ENCODE data around the gene LRPAP1.

The LRPAP1 gene

DNA sequence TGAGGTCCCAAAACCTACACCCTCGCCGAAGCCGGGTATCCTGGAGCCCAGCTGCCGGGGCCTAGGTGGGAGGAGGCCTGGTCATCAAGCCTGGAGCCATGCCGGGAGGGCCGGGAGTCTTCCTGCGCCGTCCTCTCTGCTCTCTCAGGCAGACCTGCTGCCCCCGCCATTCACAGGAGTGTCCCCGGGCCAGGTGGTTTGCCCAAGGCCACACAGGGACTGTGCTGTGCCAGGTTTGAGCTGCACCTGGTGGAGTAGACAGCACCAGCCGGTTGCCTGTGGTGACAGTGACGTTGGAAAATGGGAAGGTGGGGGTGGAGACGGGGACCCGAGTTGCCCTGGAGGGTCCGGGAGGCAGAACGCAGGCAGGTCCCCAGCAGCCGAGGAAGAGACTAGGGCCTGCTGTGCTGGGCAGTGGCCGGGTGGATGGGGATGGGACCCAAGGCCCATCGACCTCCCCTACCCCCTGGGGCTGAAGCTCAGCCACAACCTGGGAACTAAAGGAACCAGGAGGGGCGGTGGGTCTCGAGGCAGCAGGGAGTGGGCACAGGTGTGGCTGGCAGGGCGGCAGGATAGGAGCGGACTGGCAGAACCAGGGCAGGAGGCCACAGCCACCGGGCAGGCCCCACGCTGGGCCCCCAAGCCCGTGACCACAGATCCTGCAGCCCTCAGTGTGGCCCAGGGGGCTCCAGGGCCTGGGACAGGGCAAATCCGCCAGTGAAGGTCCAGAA is 59.6 kb downstream of the LRPAP1 start:
- no peak overlapping the region for H3K9ac ChIP-seq (ENCODE audit: low read depth, low read length)
- no peaks in the 10 kb centered on the region for H3K36me3 ChIP-seq (ENCODE audit: insufficient read depth, low read length)
- H3K27me3 ChIP-seq (ENCODE audit: insufficient read depth, low read length) = peaks cover 35% of the 10 kb centered on the region
- no peaks in the 10 kb centered on the region for H3K9me3 ChIP-seq (ENCODE audit: insufficient read depth, low read depth, low read length)
- no peak overlapping the region for H3K4me3 ChIP-seq (ENCODE audit: low read length)
- whole genome bisulfite sequencing = 91% methylated on average over 27 of the region's 27 CpGs
- H3K4me1 ChIP-seq (ENCODE audit: insufficient read depth, low read length) = no peaks in the 10 kb centered on the region; the same call in 1 of the 2 replicates
- H3K27ac ChIP-seq (ENCODE audit: low read depth, low read length) = no peak overlapping the region

DNA sequence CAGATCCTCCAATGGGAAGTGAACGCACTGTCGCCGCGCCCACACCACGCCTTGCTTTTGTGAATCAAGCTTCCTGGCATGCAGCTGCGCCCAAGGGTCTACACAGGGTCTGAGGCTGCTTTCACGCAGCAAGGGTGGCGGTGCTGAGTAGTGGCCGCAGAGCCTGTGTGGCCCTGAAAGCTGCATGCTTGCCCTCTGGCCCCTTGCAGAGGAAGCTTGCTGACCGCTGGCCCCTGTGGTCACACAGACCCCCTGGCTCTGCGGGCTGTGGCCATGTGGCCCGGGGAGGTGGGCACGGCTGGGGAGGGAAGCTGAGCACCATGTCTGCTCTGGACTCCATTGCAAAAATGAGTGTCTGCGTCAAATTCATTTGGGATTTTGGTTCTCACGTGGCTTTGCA is 60.3 kb downstream of the LRPAP1 start:
- WGBS = 91% methylated on average over 15 of the region's 15 CpGs
- H3K4me1 ChIP-seq (ENCODE audit: insufficient read depth, low read length) = no peaks in the 10 kb centered on the region; the same call in 1 of the 2 replicates
- H3K9me3 ChIP-seq (ENCODE audit: insufficient read depth, low read depth, low read length) = no peaks in the 10 kb centered on the region
- H3K36me3 ChIP-seq (ENCODE audit: insufficient read depth, low read length) = no peaks in the 10 kb centered on the region
- H3K27me3 ChIP-seq (ENCODE audit: insufficient read depth, low read length) = peaks cover 29% of the 10 kb centered on the region
- H3K9ac ChIP-seq (ENCODE audit: low read depth, low read length) = no peak overlapping the region
- H3K4me3 ChIP-seq (ENCODE audit: low read length) = no peak overlapping the region
- no peak overlapping the region for H3K27ac ChIP-seq (ENCODE audit: low read depth, low read length)

DNA sequence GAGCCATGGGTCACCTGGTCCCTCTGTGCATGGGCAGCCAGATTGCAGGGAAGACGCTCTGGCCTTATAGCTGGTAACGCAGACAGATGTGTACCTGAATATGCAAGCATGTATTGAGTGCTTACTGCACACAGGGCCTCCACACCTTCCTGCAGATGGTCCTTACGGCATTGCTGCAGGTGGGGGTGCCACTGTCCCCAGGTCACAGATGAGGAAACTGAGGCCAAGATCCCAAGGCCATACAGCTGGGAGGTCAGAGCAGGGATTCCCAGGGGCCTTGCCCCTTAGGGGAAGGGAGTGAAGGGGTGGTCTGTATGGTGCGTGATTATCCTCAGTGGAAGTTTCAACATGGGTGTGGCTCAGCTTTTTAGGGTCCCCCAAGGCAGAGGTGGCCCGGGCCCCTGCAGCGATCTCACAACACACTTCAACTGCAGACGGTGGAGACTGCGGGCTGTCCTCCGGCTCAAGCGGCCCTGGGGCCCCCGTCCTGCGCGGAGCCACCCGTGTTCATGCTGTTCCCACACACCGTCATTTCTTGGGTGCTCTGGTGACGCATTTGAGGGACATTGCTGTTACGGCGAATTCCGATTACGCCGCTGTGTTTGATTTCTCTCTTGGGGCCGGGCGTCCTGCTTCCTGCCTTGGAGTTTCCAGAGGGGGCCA is 61.0 kb downstream of the LRPAP1 start:
- H3K36me3 ChIP-seq (ENCODE audit: insufficient read depth, low read length) = no peaks in the 10 kb centered on the region
- H3K4me1 ChIP-seq (ENCODE audit: insufficient read depth, low read length) = no peaks in the 10 kb centered on the region; the same call in 1 of the 2 replicates
- no peak overlapping the region for H3K4me3 ChIP-seq (ENCODE audit: low read length)
- H3K9me3 ChIP-seq (ENCODE audit: insufficient read depth, low read depth, low read length) = no peaks in the 10 kb centered on the region
- H3K27ac ChIP-seq (ENCODE audit: low read depth, low read length) = no peak overlapping the region
- H3K27me3 ChIP-seq (ENCODE audit: insufficient read depth, low read length) = peaks cover 24% of the 10 kb centered on the region
- no peak overlapping the region for H3K9ac ChIP-seq (ENCODE audit: low read depth, low read length)
- WGBS = 96% methylated on average over 23 of the region's 23 CpGs

GRCh38 chr4:3470244-3471097 is 61.8 kb downstream of the LRPAP1 start:
- H3K4me3 ChIP-seq (ENCODE audit: low read length) = no peak overlapping the region
- no peaks in the 10 kb centered on the region for H3K36me3 ChIP-seq (ENCODE audit: insufficient read depth, low read length)
- WGBS = 91% methylated on average over 25 of the region's 25 CpGs
- no peak overlapping the region for H3K9ac ChIP-seq (ENCODE audit: low read depth, low read length)
- peaks cover 21% of the 10 kb centered on the region for H3K27me3 ChIP-seq (ENCODE audit: insufficient read depth, low read length)
- H3K9me3 ChIP-seq (ENCODE audit: insufficient read depth, low read depth, low read length) = no peaks in the 10 kb centered on the region
- H3K27ac ChIP-seq (ENCODE audit: low read depth, low read length) = no peak overlapping the region
- H3K4me1 ChIP-seq (ENCODE audit: insufficient read depth, low read length) = no peaks in the 10 kb centered on the region; the same call in 1 of the 2 replicates

DNA sequence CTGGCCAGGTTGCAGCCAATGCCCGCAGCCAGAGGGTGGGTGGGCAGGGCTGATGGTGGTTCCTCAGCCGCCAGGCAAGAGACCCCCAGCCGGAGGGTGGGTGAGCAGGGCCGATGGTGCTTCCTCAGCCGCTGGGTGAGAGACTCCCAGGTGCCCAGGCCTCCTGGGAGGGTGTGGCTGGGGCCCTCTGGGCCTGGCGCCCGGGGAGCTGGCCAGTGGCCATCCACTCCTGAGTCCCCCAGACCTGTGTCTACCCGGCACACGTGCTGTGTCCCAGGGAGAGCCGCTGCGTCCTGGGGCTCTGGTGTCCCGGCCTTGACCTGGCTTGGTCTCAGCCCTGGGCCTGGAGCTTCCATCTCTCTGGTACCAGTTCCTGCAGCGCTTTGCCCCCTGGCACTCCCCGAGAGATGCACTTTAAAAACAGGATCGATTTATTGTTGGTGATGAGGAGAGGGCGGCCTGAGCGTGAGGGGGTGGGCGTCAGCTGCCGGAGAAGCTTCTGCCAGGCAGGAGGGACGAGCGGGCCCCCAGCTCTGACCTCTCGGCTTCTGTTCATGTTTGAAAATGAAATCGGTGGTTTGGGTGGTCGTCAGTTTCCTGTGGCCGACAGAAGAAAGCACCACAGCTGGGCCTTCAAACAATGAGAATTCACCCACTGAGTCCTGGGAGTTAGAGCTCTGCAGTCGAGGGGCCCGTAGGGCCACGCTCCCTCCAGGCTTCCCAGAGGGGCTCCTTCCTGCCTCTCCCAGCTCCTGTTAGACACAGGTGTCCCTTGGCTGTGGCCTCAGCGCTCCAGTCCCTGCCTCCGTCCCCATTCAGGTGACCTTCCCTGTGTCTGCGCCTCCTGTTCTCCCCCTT is 62.6 kb downstream of the LRPAP1 start:
- Histone ChIP-seq H3K4me3 (ENCODE audit: low read length) (no peak overlapping the region), H3K9me3 (ENCODE audit: insufficient read depth, low read depth, low read length) (no peaks in the 10 kb centered on the region), H3K36me3 (ENCODE audit: insufficient read depth, low read length) (no peaks in the 10 kb centered on the region), H3K27ac (ENCODE audit: low read depth, low read length) (no peak overlapping the region), H3K4me1 (ENCODE audit: insufficient read depth, low read length) (no peaks in the 10 kb centered on the region; the same call in 1 of the 2 replicates), H3K27me3 (ENCODE audit: insufficient read depth, low read length) (peaks cover 21% of the 10 kb centered on the region), H3K9ac (ENCODE audit: low read depth, low read length) (no peak overlapping the region)
- 91% methylated on average over 31 of the region's 31 CpGs for WGBS

GRCh38 chr4:3468804-3469203 is 63.4 kb downstream of the LRPAP1 start:
- 95% methylated on average over 11 of the region's 11 CpGs for WGBS
- Histone ChIP-seq H3K27ac (ENCODE audit: low read depth, low read length) (no peak overlapping the region), H3K36me3 (ENCODE audit: insufficient read depth, low read length) (no peaks in the 10 kb centered on the region), H3K9ac (ENCODE audit: low read depth, low read length) (no peak overlapping the region), H3K27me3 (ENCODE audit: insufficient read depth, low read length) (peaks cover 25% of the 10 kb centered on the region), H3K4me3 (ENCODE audit: low read length) (no peak overlapping the region), H3K9me3 (ENCODE audit: insufficient read depth, low read depth, low read length) (no peaks in the 10 kb centered on the region), H3K4me1 (ENCODE audit: insufficient read depth, low read length) (no peaks in the 10 kb centered on the region; the same call in 1 of the 2 replicates)

DNA sequence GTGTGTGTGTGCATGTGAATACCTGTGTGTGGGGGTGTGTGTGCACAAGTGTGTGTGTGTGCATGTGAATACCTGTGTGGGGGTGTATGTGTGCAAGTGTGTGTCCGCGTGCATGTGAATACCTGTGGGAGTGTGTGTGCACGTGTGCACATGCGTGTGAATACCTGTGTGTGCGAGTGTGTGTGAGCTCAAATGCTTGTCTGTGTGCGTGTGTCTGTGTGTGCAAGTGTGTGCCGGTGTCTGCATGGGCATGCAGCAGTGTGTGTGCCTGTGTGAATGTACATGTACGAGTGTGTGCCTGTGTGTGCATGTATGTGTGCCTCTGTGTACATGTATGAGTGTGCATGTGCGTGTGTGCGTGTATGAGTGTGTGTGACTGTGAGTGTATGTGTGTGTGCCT is 64.1 kb downstream of the LRPAP1 start:
- Histone ChIP-seq H3K27me3 (ENCODE audit: insufficient read depth, low read length) (peaks cover 29% of the 10 kb centered on the region), H3K9ac (ENCODE audit: low read depth, low read length) (no peak overlapping the region), H3K36me3 (ENCODE audit: insufficient read depth, low read length) (no peaks in the 10 kb centered on the region), H3K4me1 (ENCODE audit: insufficient read depth, low read length) (no peaks in the 10 kb centered on the region; the same call in 1 of the 2 replicates), H3K27ac (ENCODE audit: low read depth, low read length) (no peak overlapping the region), H3K9me3 (ENCODE audit: insufficient read depth, low read depth, low read length) (no peaks in the 10 kb centered on the region), H3K4me3 (ENCODE audit: low read length) (no peak overlapping the region)
- WGBS = 93% methylated on average over 10 of the region's 10 CpGs

DNA sequence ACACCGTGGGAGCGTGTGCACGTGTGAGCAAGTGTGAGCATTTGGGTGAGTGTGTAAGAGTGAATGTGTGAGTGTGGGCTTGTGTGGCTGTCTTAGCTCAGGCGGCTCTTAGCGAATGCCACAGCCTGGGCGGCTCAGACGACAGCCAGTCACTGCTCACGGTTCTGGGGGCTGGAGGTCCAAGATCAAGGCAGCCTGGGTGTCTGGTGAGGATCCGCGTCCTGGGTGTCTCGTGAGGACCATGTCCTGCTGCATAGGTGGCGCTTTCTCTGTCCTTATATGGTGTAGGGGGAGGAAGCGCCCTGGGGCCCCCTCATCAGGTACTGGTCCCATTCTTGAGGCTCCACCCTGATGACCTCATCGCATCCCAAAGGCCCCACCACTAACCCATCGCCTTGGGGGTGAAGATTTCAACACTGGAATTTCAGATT is 64.6 kb downstream of the LRPAP1 start:
- WGBS = 86% methylated on average over 15 of the region's 15 CpGs
- peaks cover 32% of the 10 kb centered on the region for H3K27me3 ChIP-seq (ENCODE audit: insufficient read depth, low read length)

GRCh38 chr4:3466691-3467600 is 65.3 kb downstream of the LRPAP1 start:
- Histone ChIP-seq H3K27ac (ENCODE audit: low read depth, low read length) (no peak overlapping the region), H3K9ac (ENCODE audit: low read depth, low read length) (no peak overlapping the region), H3K36me3 (ENCODE audit: insufficient read depth, low read length) (no peaks in the 10 kb centered on the region), H3K27me3 (ENCODE audit: insufficient read depth, low read length) (peaks cover 36% of the 10 kb centered on the region), H3K4me1 (ENCODE audit: insufficient read depth, low read length) (no peaks in the 10 kb centered on the region), H3K4me3 (ENCODE audit: low read length) (no peak overlapping the region), H3K9me3 (ENCODE audit: insufficient read depth, low read depth, low read length) (no peaks in the 10 kb centered on the region)
- WGBS = 89% methylated on average over 40 of the region's 40 CpGs

More for the DNA sequence above, 64.6 kb downstream of the LRPAP1 start:
- H3K27ac ChIP-seq (ENCODE audit: low read depth, low read length) = no peak overlapping the region
- no peaks in the 10 kb centered on the region for H3K9me3 ChIP-seq (ENCODE audit: insufficient read depth, low read depth, low read length)
- no peak overlapping the region for H3K9ac ChIP-seq (ENCODE audit: low read depth, low read length)
- no peak overlapping the region for H3K4me3 ChIP-seq (ENCODE audit: low read length)
- no peaks in the 10 kb centered on the region for H3K4me1 ChIP-seq (ENCODE audit: insufficient read depth, low read length)
- H3K36me3 ChIP-seq (ENCODE audit: insufficient read depth, low read length) = no peaks in the 10 kb centered on the region
